T-helper 17 cell (primary cell): ENCODE measurements around the gene IGF1. TPM values are rescaled to one million over a fixed set of nuclear protein-coding genes. Genes with fewer than 3 reads are reported as not detected.

ENCODE experiments used
- ATAC-seq: fragments of 150-1000 bp; cut with Tn5 transposase; 2 replicates; pipeline ENCODE4 v1.10.0; 2021; ENCODE audit warnings: mild to moderate bottlenecking, moderate library complexity
- DNase-seq, 3 donors: peaks; one replicate each; pipeline versions ENCODE4 v3.0.0 to v3.0.0-alpha.2; 2020 to 2021
- H3K9me3 ChIP-seq: one replicate; pipeline ENCODE4 v1.7.0; 2013; ENCODE audit warnings: low read length, mild to moderate bottlenecking; ENCODE audit not compliant: control insufficient read depth, poor library complexity, severe bottlenecking
- H3K27ac Mint-ChIP-seq: one replicate; pipeline ENCODE4 v1.8.0; 2022; ENCODE audit warnings: mild to moderate bottlenecking, moderate library complexity, mixed read lengths
- H3K27me3 Mint-ChIP-seq: one replicate; pipeline ENCODE4 v1.8.0; 2022; ENCODE audit warnings: mixed read lengths
- H3K36me3 Mint-ChIP-seq: one replicate; pipeline ENCODE4 v1.8.0; 2022; ENCODE audit warnings: low read depth, mixed read lengths
- H3K4me1 Mint-ChIP-seq: one replicate; pipeline ENCODE4 v1.8.0; 2022; ENCODE audit warnings: mild to moderate bottlenecking, mixed read lengths
- H3K4me3 Mint-ChIP-seq: one replicate; pipeline ENCODE4 v1.8.0; 2022; ENCODE audit warnings: mild to moderate bottlenecking, moderate library complexity, mixed read lengths
- total RNA-seq, 4 donors: library from RNA in 2 of 4; stranded (reverse) in 2 of 4; gene quantifications; one replicate each; pipeline ENCODE4 v1.2.3 and lab custom pipeline; 2022 to 2026

IGF1 gene
- total RNA-seq, 2 donors from 2014 or later: not detected

GRCh38 chr12:102484017-102484416, 3.7 kb upstream of the IGF1 start:
- peak overlapping the region; percentile 50 for H3K4me3 Mint-ChIP-seq
- peaks cover 22% of the 10 kb centered on the region for H3K27me3 Mint-ChIP-seq
- H3K36me3 Mint-ChIP-seq: no peaks in the 10 kb centered on the region
- H3K27ac Mint-ChIP-seq: peak overlapping the region; percentile 47
- ATAC-seq: no peak
- DNase-seq: no peak
- no peaks in the 10 kb centered on the region for H3K9me3 ChIP-seq
- peaks cover 3% of the 10 kb centered on the region for H3K4me1 Mint-ChIP-seq

- H3K9me3 ChIP-seq: no peaks in the 10 kb centered on the region
- no peaks in the 10 kb centered on the region for H3K36me3 Mint-ChIP-seq
- H3K4me3 Mint-ChIP-seq: no peak overlapping the region
- DNase-seq (no peak), ATAC-seq (no peak)
- H3K27ac Mint-ChIP-seq: peak overlapping the region; percentile 47
- peaks cover 3% of the 10 kb centered on the region for H3K4me1 Mint-ChIP-seq
- peaks cover 22% of the 10 kb centered on the region for H3K27me3 Mint-ChIP-seq
Measured at GRCh38 chr12:102483466-102483865, 3.1 kb upstream of the IGF1 start.

- Mint-ChIP-seq H3K27me3 (peaks cover 29% of the 10 kb centered on the region), H3K27ac (no peak overlapping the region), H3K36me3 (no peaks in the 10 kb centered on the region), H3K4me1 (peaks cover 3% of the 10 kb centered on the region), H3K4me3 (no peak overlapping the region)
- ATAC-seq (no peak), DNase-seq (no peak)
- H3K9me3 ChIP-seq: no peaks in the 10 kb centered on the region
Measured at GRCh38 chr12:102481705-102482425, 1.5 kb upstream of the IGF1 start.

GRCh38 chr12:102479939-102480338, 424 bp downstream of the IGF1 start:
- H3K27ac Mint-ChIP-seq: no peak overlapping the region

GRCh38 chr12:102479099-102479885, 1.1 kb downstream of the IGF1 start:
- H3K4me3 Mint-ChIP-seq: no peak overlapping the region
- ATAC-seq (no peak), DNase-seq (no peak)

More at GRCh38 chr12:102479939-102480338, 424 bp downstream of the IGF1 start:
- H3K9me3 ChIP-seq: no peaks in the 10 kb centered on the region
- H3K4me3 Mint-ChIP-seq: no peak overlapping the region
- ATAC-seq: no peak
- peaks cover 42% of the 10 kb centered on the region for H3K27me3 Mint-ChIP-seq
- H3K36me3 Mint-ChIP-seq: no peaks in the 10 kb centered on the region
- no peak for DNase-seq
- peaks cover 3% of the 10 kb centered on the region for H3K4me1 Mint-ChIP-seq

GRCh38 chr12:102478405-102479098, 1.8 kb downstream of the IGF1 start:
- H3K4me3 Mint-ChIP-seq: no peak overlapping the region
- no peaks in the 10 kb centered on the region for H3K4me1 Mint-ChIP-seq
- peaks cover 34% of the 10 kb centered on the region for H3K27me3 Mint-ChIP-seq
- H3K9me3 ChIP-seq: no peaks in the 10 kb centered on the region
- H3K36me3 Mint-ChIP-seq: no peaks in the 10 kb centered on the region
- H3K27ac Mint-ChIP-seq: no peak overlapping the region
- no peak for DNase-seq
- ATAC-seq: peak; percentile 37

More at GRCh38 chr12:102479099-102479885, 1.1 kb downstream of the IGF1 start:
- Mint-ChIP-seq H3K36me3 (no peaks in the 10 kb centered on the region), H3K27me3 (peaks cover 41% of the 10 kb centered on the region), H3K27ac (no peak overlapping the region), H3K4me1 (peaks cover 2% of the 10 kb centered on the region)
- no peaks in the 10 kb centered on the region for H3K9me3 ChIP-seq

GRCh38 chr12:102475355-102475754, 5.0 kb downstream of the IGF1 start:
- no peaks in the 10 kb centered on the region for H3K36me3 Mint-ChIP-seq
- H3K4me1 Mint-ChIP-seq: no peaks in the 10 kb centered on the region
- peaks cover 25% of the 10 kb centered on the region for H3K27me3 Mint-ChIP-seq
- no peak for DNase-seq
- no peak for ATAC-seq
- no peak overlapping the region for H3K4me3 Mint-ChIP-seq
- no peak overlapping the region for H3K27ac Mint-ChIP-seq
- H3K9me3 ChIP-seq: no peaks in the 10 kb centered on the region

- H3K4me1 Mint-ChIP-seq: no peaks in the 10 kb centered on the region
- H3K36me3 Mint-ChIP-seq: no peaks in the 10 kb centered on the region
- peaks cover 25% of the 10 kb centered on the region for H3K27me3 Mint-ChIP-seq
- H3K9me3 ChIP-seq: no peaks in the 10 kb centered on the region
- no peak overlapping the region for H3K27ac Mint-ChIP-seq
- DNase-seq (no peak), ATAC-seq (no peak)
- H3K4me3 Mint-ChIP-seq: no peak overlapping the region
Measured at GRCh38 chr12:102474438-102475064, 5.8 kb downstream of the IGF1 start.

- H3K36me3 Mint-ChIP-seq: no peaks in the 10 kb centered on the region
- no peak overlapping the region for H3K4me3 Mint-ChIP-seq
- H3K4me1 Mint-ChIP-seq: no peaks in the 10 kb centered on the region
- DNase-seq (no peak), ATAC-seq (no peak)
- peaks cover 27% of the 10 kb centered on the region for H3K27me3 Mint-ChIP-seq
- H3K27ac Mint-ChIP-seq: no peak overlapping the region
- H3K9me3 ChIP-seq: no peaks in the 10 kb centered on the region
Measured at GRCh38 chr12:102472496-102472895, 7.9 kb downstream of the IGF1 start.

- Mint-ChIP-seq H3K36me3 (no peaks in the 10 kb centered on the region), H3K27ac (no peak overlapping the region), H3K4me3 (no peak overlapping the region), H3K27me3 (peaks cover 24% of the 10 kb centered on the region), H3K4me1 (no peaks in the 10 kb centered on the region)
- H3K9me3 ChIP-seq: no peaks in the 10 kb centered on the region
- ATAC-seq (no peak), DNase-seq (no peak)
Measured at GRCh38 chr12:102471556-102471955, 8.8 kb downstream of the IGF1 start.

- no peak overlapping the region for H3K4me3 Mint-ChIP-seq
- ATAC-seq: no peak
Measured at GRCh38 chr12:102470945-102471344, 9.4 kb downstream of the IGF1 start.

GRCh38 chr12:102468261-102468915, 12.0 kb downstream of the IGF1 start:
- no peaks in the 10 kb centered on the region for H3K4me1 Mint-ChIP-seq
- ATAC-seq: no peak
- H3K36me3 Mint-ChIP-seq: no peaks in the 10 kb centered on the region
- H3K27me3 Mint-ChIP-seq: peaks cover 18% of the 10 kb centered on the region
- H3K9me3 ChIP-seq: no peaks in the 10 kb centered on the region
- H3K4me3 Mint-ChIP-seq: no peak overlapping the region
- H3K27ac Mint-ChIP-seq: no peak overlapping the region
- no peak for DNase-seq

More at GRCh38 chr12:102470945-102471344, 9.4 kb downstream of the IGF1 start:
- Mint-ChIP-seq H3K27me3 (peaks cover 26% of the 10 kb centered on the region), H3K27ac (no peak overlapping the region), H3K36me3 (no peaks in the 10 kb centered on the region), H3K4me1 (no peaks in the 10 kb centered on the region)
- DNase-seq: no peak
- no peaks in the 10 kb centered on the region for H3K9me3 ChIP-seq
